GM18498 (cell line): ENCODE data around the gene IL1RN.

Source experiments
- ATAC-seq: cut with Tn5 transposase; IDR thresholded peaks from one replicate; pipeline ENCODE4 v1.9.1; 2021; ENCODE audit warnings: mild to moderate bottlenecking, moderate library complexity; ENCODE audit not compliant: unreplicated experiment

IL1RN gene

GRCh38 chr2:113102133-113102532, 25.3 kb upstream of the IL1RN start:
- ATAC-seq: no peak

GRCh38 chr2:113103277-113103676, 24.1 kb upstream of the IL1RN start:
- ATAC-seq: no peak

- no peak for ATAC-seq
Observed at GRCh38 chr2:113104054-113104611, 23.3 kb upstream of the IL1RN start.

GRCh38 chr2:113105047-113105785, 22.2 kb upstream of the IL1RN start:
- no peak for ATAC-seq

- no peak for ATAC-seq
Observed at GRCh38 chr2:113111121-113111520, 16.3 kb upstream of the IL1RN start.

- no peak for ATAC-seq
Observed at GRCh38 chr2:113111823-113112287, 15.5 kb upstream of the IL1RN start.

- ATAC-seq: no peak
Observed at GRCh38 chr2:113112441-113112840, 15.0 kb upstream of the IL1RN start.

- ATAC-seq: no peak
Observed at GRCh38 chr2:113112871-113113270, 14.5 kb upstream of the IL1RN start.

GRCh38 chr2:113113807-113114206, 13.6 kb upstream of the IL1RN start:
- ATAC-seq: no peak

GRCh38 chr2:113114224-113114945, 13.0 kb upstream of the IL1RN start:
- no peak for ATAC-seq

GRCh38 chr2:113114996-113115395, 12.4 kb upstream of the IL1RN start:
- ATAC-seq: no peak

GRCh38 chr2:113116100-113116958, 11.1 kb upstream of the IL1RN start:
- ATAC-seq: peak; percentile 63

GRCh38 chr2:113117541-113118262, 9.7 kb upstream of the IL1RN start:
- ATAC-seq: no peak

GRCh38 chr2:113118263-113118657, 9.1 kb upstream of the IL1RN start:
- no peak for ATAC-seq

GRCh38 chr2:113119111-113119510, 8.3 kb upstream of the IL1RN start:
- ATAC-seq: no peak

GRCh38 chr2:113120861-113121260, 6.5 kb upstream of the IL1RN start:
- ATAC-seq: no peak

- ATAC-seq: no peak
Observed at GRCh38 chr2:113122364-113122763, 5.0 kb upstream of the IL1RN start.

GRCh38 chr2:113123726-113124125, 3.7 kb upstream of the IL1RN start:
- ATAC-seq: no peak

- peak; percentile 55 for ATAC-seq
Observed at GRCh38 chr2:113124181-113124961, 3.0 kb upstream of the IL1RN start.
